Measurements from ENCODE around the gene ITLN2.
"Not testable (repeated sequence)": the region's sequence is repeated elsewhere in the genome, so short reads cannot be mapped to it uniquely, and the experiment has no call there.

The ITLN2 gene

GRCh38 chr1:160904783-160905616, 49.6 kb downstream of the ITLN2 start:
- DNase-seq (ENCODE audit: low read depth), result peak; percentile 47
- TF ChIP-seq, protein P1, sequence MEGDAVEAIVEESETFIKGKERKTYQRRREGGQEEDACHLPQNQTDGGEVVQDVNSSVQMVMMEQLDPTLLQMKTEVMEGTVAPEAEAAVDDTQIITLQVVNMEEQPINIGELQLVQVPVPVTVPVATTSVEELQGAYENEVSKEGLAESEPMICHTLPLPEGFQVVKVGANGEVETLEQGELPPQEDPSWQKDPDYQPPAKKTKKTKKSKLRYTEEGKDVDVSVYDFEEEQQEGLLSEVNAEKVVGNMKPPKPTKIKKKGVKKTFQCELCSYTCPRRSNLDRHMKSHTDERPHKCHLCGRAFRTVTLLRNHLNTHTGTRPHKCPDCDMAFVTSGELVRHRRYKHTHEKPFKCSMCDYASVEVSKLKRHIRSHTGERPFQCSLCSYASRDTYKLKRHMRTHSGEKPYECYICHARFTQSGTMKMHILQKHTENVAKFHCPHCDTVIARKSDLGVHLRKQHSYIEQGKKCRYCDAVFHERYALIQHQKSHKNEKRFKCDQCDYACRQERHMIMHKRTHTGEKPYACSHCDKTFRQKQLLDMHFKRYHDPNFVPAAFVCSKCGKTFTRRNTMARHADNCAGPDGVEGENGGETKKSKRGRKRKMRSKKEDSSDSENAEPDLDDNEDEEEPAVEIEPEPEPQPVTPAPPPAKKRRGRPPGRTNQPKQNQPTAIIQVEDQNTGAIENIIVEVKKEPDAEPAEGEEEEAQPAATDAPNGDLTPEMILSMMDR (conservative IDR thresholded peaks at IDR 0.05; ENCODE audit: low read depth, low read length), result no peak
- no peak overlapping the region for H3K4me3 ChIP-seq (ENCODE audit: low read depth, low read length)

GRCh38 chr1:160902251-160902650, 52.4 kb downstream of the ITLN2 start:
- H3K4me3 ChIP-seq (ENCODE audit: low read depth, low read length); DNase-seq (ENCODE audit: low read depth): not testable (repeated sequence)

DNA sequence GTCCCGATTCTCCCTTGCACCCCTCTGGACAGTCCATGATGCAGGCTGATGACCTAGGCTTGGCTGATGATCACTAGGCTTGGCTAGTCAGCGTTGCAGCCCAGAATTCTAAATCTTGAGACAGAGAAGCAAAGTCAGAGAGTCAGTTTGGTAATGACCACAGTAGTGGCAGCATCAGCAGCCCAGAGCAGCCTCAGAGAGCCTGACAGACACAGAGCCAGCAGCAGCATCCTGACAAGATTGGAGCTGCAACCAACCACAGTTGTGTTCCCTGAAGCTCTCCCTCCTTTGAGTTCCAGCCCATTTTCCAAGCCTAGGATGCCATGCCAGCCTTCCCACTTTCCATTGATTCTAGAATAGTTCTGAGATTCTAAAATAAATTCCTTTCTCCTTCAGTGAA, 52.8 kb downstream of the ITLN2 start:
- TF ChIP-seq, protein P1 (conservative IDR thresholded peaks at IDR 0.05; ENCODE audit: low read depth, low read length), result no peak
- H3K4me3 ChIP-seq (ENCODE audit: low read depth, low read length), result no peak overlapping the region
- DNase-seq (ENCODE audit: low read depth), result no peak

GRCh38 chr1:160900683-160901082, 53.9 kb downstream of the ITLN2 start:
- not testable (repeated sequence) for H3K4me3 ChIP-seq (ENCODE audit: low read depth, low read length); DNase-seq (ENCODE audit: low read depth)

Measured in choroid plexus epithelial cell (primary cell).